GM12801 (cell line): Measurements from ENCODE around the gene ARHGEF11.

Source experiments
- TF ChIP-seq, protein P1 (sequence below): IDR thresholded peaks from one replicate; pipeline ENCODE4 v1.5.1; 2011; ENCODE audit warnings: control low read depth; ENCODE audit not compliant: insufficient read length; ENCODE audit errors: extremely low read depth

The ARHGEF11 gene

GRCh38 chr1:157089789-157090188 is 44.2 kb upstream of the ARHGEF11 start:
- TF ChIP-seq, protein P1, sequence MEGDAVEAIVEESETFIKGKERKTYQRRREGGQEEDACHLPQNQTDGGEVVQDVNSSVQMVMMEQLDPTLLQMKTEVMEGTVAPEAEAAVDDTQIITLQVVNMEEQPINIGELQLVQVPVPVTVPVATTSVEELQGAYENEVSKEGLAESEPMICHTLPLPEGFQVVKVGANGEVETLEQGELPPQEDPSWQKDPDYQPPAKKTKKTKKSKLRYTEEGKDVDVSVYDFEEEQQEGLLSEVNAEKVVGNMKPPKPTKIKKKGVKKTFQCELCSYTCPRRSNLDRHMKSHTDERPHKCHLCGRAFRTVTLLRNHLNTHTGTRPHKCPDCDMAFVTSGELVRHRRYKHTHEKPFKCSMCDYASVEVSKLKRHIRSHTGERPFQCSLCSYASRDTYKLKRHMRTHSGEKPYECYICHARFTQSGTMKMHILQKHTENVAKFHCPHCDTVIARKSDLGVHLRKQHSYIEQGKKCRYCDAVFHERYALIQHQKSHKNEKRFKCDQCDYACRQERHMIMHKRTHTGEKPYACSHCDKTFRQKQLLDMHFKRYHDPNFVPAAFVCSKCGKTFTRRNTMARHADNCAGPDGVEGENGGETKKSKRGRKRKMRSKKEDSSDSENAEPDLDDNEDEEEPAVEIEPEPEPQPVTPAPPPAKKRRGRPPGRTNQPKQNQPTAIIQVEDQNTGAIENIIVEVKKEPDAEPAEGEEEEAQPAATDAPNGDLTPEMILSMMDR, result no peak

- TF ChIP-seq, protein P1, result no peak
Observed at GRCh38 chr1:157088607-157089006, 43.1 kb upstream of the ARHGEF11 start.

GRCh38 chr1:157087030-157087429 is 41.5 kb upstream of the ARHGEF11 start:
- TF ChIP-seq, protein P1, result no peak

GRCh38 chr1:157086299-157086698 is 40.8 kb upstream of the ARHGEF11 start:
- TF ChIP-seq, protein P1, result no peak

GRCh38 chr1:157085421-157085820 is 39.9 kb upstream of the ARHGEF11 start:
- TF ChIP-seq, protein P1, result no peak

DNA sequence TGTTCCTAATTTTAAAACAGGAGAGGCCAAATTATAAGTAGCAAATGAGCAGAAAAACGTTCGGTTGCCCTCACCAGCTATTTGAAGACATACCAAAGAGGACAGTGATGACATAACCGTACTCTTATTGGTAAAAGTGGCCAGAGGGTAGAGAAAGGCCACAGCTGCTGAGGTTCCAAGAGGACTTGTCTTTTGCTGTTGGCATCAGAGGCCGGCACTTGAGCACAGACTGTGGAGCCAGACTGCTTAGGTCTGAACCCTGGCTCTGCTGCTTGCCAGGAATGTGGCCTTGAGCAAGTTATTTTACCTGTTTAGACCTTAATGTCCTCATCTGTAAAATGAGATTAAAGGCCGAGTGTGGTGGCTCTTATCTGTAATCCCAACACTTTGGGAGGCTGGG is 39.2 kb upstream of the ARHGEF11 start:
- TF ChIP-seq, protein P1, result no peak

DNA sequence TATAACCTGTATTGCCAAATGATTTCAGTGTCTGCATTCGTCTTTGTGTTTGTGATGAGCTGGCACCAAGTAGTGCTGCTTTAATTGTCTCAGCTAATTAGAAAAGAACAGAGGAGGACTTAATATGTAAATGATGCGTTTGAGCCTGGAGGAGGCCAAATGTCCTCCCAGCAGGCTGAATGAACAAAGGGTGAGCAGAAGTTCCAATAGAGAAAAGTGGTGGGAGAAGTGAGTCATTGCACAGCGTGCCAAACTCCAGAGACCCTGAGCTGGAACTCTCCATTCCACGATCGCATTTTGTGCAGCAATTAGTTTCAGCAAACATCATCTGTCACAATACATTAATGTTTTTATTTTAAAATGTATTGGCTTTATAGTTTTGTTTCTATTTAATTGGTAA is 36.2 kb upstream of the ARHGEF11 start:
- TF ChIP-seq, protein P1, result no peak

GRCh38 chr1:157080714-157081113 is 35.2 kb upstream of the ARHGEF11 start:
- TF ChIP-seq, protein P1, result no peak
